Activated CD4-positive, alpha-beta T cell treated with anti-CD3 and anti-CD28 coated beads for 48 hours (primary cell): ENCODE results near the gene N4BP2.

Source experiments
- DNase-seq: peaks from one replicate; pipeline ENCODE4 v3.0.0-alpha.2; 2020

The N4BP2 gene

GRCh38 chr4:40193578-40193977, 136.9 kb downstream of the N4BP2 start:
- DNase-seq, result no peak

- DNase-seq, result peak; percentile 66
Observed at GRCh38 chr4:40194602-40195161, 138.0 kb downstream of the N4BP2 start.

- DNase-seq, result no peak
Observed at GRCh38 chr4:40195182-40196177, 138.8 kb downstream of the N4BP2 start.

DNA sequence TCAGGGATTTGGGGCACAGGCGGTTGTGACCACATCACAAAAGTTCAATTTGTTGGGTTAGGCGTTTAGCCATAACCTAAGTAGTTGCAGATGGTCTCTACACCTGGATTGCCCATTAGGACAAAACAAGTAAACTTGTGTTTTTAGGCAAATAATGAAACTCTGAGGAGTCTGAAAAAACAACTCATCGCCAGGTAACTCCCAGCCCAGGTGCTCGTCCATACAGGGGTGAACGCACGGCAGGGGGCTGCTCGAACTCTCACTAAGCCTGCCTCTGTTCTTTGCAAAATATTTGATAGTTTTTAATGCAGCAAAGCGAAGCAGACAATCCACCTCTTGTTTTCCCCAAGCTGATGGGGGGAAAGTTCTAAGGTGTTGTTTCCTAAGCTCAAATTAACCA, 139.6 kb downstream of the N4BP2 start:
- DNase-seq, result no peak

DNA sequence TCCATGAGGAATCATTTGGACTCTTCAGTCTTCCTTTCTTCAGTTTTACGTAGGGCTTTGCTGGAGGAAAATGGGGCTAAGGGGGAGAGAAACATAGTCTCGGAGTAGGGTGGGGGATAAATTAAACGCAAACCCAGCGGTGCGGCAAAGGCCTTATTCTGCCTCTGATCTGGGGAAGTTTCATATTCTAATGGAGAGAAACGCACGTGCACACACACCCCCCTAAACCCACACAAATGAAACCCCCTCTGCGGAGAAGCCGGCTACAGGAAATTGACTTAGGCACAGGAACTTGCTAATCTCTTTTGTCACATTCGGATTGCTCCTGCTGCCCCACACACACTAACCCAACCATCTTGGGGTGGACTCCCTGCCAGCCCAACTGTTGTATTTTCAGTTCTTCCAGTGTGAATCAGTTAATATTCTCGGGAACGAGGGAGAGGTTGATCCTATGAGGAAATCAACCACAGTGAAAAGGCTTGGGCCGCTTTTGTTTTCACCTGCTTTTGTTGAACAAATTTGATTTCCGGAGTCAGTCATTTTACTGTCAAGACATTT, 140.2 kb downstream of the N4BP2 start, which contains the start of gene RHOH:
TSS of gene RHOH (plus strand) at position 308 of the 558 bp plus-strand sequence. CDS start 46,356 bp downstream, outside the sequence.
- peak; percentile 83 for DNase-seq

GRCh38 chr4:40197879-40198689, 141.4 kb downstream of the N4BP2 start:
- DNase-seq, result no peak

- no peak for DNase-seq
Observed at GRCh38 chr4:40199179-40199670, 142.6 kb downstream of the N4BP2 start.

- DNase-seq, result peak; percentile 87
Observed at GRCh38 chr4:40199999-40200874, 143.6 kb downstream of the N4BP2 start.

- no peak for DNase-seq
Observed at GRCh38 chr4:40200875-40201801, 144.5 kb downstream of the N4BP2 start.

GRCh38 chr4:40201898-40202297, 145.2 kb downstream of the N4BP2 start:
- DNase-seq, result no peak

DNA sequence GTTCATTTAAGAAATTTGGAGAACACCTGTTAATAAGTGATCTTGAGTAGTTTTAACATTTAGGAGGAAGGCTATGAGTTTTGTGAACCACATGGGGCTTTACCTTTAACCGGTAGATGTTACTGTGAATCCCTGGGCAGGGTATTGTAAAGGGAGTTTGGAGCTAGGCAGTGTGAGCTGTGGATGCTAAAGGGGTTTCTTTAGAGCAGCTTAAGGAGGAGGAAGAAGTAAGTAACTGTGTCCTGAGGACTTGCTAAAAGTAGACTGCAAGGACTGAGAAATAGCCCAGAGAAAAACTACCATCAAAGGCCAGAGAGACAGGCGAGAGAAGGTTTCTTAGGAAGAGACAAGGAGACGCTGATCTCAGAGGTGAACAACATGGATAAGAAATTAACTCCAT, 145.8 kb downstream of the N4BP2 start:
- DNase-seq, result no peak

GRCh38 chr4:40204507-40205258, 148.0 kb downstream of the N4BP2 start:
- DNase-seq, result no peak

DNA sequence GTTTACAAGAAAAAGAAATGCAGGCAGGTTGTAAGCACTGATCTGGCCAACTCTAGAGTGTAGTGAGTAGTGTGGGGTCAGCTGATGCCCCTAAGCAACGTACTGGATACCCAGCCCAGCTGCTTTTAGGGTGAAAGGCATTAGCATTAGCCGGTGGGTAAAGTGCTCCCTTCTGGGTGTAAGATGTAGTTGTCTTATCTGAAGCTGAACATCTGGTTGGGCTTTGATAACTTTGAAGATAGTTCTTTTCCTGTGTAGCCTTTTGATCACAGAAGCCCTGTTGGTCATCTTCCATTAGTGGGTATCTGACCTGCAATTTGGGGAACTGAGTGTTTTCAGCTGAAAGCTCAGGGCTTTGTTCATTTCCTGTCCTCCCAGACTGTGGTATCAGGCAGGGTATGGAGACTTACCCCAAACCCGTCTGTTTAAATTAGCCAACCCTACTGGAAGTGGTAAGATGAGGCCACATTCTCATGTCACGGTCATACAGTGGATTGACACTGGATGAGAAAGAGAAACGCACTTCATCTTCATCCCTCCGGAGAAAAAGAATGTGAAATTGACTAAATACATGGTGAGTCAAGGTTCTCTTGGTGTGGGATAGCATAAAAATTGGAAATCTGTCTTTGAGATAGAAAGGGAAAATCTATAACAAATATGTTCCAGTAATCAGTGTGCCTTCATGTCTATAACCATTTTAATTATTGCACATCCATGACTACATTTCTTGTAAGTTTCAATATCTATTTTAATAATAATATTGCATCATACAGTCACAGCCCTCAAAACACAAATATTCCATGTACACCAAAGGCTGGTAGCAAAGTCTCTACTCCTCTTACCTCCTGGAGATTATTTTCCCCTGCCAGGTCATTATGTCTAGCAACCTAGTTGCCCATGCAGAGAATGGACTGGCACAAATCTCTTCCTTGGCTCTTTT, 148.9 kb downstream of the N4BP2 start:
- DNase-seq, result no peak

GRCh38 chr4:40206426-40206825, 149.8 kb downstream of the N4BP2 start:
- no peak for DNase-seq
